NB4 (cell line): ENCODE data around the gene FAM174A.

Source experiments
- CTCF ChIP-seq: IDR thresholded peaks from one replicate; pipeline ENCODE4 v1.5.1; 2012; ENCODE audit warnings: low read depth, low read length
- POLR2A ChIP-seq: IDR thresholded peaks from 2 replicates; pipeline ENCODE4 v1.6.1; 2011; ENCODE audit warnings: mild to moderate bottlenecking; ENCODE audit not compliant: insufficient read length; ENCODE audit errors: extremely low read depth

- no peak for TF ChIP-seq CTCF
- peak; percentile 87 for TF ChIP-seq POLR2A
Observed at GRCh38 chr5:100535060-100536005, at the start of gene FAM174A.
